HG03103 (cell line): ENCODE results near the gene ZNF750.

Source experiments
- ATAC-seq: cut with Tn5 transposase; IDR thresholded peaks from one replicate; pipeline ENCODE4 v1.9.1; 2021; ENCODE audit warnings: low read depth; ENCODE audit not compliant: unreplicated experiment

Gene ZNF750

DNA sequence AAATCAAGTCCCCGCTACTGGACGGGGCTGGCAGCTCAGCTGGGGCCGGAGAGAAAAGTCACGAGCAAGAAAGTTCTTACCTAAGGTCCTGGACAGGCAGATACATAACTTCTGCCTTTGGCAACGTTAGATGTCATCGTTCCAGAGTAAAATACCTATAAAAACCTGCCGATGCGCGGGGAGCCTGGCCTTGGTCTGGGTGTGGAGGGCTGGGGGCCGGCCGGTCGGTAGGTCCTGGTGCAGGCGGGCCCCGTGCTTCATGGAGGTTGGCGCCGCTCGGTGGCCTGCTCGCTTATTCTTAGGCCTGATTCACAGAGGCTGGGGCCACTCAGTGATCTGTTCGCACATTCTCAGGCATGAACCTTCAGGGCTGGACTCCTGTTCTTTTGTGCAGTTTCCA, 33.7 kb upstream of the ZNF750 start:
- no peak for ATAC-seq

DNA sequence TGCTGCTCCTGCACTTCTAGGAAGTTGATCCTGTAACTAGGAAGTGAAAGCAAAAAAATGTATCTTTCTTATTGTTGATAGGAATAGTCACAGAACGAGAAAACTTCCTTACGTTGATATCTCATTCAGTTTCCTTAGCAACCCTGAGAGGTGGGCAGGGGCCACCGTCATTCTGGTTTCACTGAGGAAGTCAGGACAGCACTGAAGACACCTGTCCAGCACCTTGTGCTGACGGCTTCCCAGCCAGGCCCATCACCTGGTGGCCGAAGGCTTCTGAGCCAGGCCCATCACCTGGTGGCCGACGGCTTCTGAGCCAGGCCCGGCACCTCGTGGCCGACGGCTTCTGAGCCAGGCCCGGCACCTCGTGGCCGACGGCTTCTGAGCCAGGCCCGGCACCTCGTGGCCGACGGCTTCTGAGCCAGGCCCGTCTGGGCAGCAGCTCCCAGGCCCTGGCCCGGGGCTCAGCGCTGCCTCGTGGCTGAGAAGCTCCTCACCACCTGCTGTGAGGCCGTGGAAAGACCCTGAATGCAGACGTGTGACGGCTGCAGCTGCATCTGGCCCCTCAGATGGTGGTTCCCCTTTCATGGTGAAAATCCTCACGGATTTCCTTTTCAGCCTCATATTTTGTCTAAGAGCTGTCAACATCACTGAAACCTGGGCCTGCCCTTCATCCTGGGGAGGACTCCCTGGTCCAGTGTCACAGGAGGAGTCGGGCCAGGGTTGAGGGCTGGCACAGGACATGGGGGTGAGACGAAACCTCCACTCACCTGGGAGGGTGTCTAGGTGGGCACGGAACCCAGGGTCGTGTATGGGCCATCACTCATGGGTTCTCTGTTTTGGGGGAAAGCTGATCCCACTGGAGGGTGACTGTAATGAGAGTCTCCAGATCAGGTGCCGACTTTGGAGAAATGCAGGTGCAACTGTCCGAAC, 33.0 kb upstream of the ZNF750 start:
- no peak for ATAC-seq

DNA sequence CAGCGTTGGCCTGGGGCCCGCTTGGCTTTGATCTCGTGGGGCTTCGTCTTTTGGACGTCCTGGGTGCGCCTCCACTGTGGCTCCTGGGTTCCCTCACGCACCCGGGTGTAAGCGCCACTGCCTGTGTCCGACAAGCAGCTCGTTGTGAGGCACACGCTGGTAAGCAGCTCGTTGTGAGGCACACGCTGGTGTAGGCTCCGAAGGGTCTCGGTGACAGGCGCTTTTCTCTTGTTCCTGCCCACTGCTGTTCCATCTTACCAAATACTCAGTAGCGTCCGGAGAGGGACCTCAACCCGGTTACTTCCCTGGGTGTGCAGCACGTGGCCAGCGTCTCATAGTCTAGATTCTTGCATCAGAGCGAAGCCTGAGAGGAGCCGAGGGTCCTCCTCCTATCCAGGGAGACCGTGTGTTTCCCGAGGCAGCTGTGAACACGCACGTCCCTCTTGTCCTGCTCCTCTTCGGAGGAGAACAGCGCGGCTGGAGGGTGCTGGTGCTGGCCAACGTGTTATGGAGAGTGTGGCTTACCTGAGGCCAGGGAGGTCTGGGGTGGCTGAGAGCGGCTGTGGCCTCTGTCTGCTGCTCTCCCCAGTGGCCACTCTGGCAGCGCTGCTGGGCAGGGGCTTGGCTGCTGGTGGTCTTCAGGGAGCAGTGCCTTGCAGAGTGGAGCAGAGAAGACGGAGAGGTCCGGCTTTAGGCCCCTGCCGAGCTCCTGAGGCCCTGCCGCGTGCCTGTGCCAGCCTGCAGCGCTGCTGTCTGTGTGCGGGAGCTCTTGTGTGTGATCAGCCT, 32.1 kb upstream of the ZNF750 start:
- ATAC-seq: no peak

- peak; percentile 59 for ATAC-seq
These were observed 31.4 kb upstream of the ZNF750 start for GRCh38 chr17:82871056-82871775.

DNA sequence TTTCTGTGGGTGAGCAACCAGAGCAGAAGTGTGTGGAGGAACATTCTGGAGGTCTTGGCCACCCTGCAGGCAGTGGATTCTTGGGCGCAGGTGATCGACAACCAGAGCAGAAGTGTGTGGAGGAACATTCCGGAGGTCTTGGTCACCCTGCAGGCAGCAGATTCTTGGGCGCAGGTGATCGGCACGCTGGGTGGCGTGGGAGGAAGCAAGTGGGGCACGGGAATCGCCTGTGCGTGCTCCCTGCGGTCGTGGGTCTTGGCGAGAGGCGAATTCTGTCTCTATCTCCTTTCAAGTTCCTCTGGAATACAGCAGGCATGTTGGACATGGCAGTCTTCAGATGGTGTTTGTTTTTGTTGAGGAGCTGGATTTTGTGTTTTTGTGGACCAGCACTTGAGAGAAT, 30.7 kb upstream of the ZNF750 start:
- ATAC-seq: no peak

DNA sequence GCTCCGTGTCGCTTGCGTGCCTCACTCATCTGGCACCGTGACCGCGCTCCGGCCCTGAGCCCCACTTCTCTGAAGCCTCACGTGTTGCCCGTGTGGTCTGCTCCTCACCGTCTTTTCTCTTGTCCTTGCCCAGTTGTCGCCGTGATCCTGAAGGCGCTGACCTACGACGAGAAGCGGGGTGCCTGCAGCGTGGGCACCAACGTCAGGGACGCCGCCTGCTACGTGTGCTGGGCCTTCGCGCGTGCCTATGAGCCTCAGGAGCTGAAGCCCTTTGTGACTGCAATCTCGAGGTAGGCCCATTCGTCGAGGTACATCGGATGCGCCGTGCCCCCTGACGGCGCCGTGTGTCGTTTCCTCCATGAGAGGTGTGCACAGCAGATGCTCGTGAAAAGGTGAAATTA, 30.3 kb upstream of the ZNF750 start:
- no peak for ATAC-seq

- ATAC-seq: no peak
These were observed 29.7 kb upstream of the ZNF750 start for GRCh38 chr17:82869536-82869935.

DNA sequence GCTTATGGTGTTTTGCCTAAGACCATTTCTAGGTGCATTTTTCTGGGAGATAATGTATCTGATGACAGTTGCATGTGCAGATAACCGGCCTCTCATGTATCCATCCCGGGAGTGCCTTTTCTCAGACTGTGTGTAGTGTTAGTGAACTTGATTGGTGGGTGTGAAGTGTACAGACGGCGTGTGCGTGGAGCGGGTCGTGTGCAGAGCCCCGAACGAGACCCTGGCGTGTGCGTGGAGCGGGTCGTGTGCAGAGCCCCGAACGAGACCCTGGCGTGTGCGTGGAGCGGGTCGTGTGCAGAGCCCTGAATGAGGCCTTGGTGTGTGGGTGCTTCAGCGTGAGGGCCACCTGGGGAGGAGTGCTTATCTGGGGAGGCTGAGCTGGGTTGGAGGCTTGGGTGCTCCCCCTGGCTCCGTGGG, 28.9 kb upstream of the ZNF750 start:
- ATAC-seq: no peak

DNA sequence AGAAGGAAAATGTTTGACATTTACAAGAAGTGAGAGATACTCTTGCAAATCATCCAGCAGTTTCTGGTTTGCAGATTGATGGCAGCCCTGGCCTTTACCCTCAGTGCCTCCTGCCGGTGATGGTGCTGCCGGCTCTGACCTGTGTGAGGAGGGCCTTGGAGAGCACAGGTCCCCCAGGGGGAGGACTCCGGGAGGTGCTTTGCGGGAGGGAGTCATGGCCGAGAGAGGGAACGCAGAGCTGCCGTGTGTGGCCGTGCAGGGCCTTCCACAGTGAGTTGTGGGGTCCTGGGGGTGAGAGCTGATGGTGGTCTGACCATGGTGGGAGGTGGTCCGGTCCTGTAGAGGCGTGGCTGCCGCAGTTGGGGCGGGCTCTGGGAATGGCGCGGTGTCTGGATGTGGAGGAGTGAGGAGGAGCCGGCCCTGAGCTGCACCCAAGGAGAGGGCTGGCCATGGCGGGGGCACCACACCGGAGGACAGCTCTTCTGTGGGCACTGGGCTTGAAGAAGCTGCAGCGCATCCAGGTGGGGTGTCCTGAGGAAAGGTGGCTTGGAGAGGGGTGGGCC, 28.0 kb upstream of the ZNF750 start:
- no peak for ATAC-seq

DNA sequence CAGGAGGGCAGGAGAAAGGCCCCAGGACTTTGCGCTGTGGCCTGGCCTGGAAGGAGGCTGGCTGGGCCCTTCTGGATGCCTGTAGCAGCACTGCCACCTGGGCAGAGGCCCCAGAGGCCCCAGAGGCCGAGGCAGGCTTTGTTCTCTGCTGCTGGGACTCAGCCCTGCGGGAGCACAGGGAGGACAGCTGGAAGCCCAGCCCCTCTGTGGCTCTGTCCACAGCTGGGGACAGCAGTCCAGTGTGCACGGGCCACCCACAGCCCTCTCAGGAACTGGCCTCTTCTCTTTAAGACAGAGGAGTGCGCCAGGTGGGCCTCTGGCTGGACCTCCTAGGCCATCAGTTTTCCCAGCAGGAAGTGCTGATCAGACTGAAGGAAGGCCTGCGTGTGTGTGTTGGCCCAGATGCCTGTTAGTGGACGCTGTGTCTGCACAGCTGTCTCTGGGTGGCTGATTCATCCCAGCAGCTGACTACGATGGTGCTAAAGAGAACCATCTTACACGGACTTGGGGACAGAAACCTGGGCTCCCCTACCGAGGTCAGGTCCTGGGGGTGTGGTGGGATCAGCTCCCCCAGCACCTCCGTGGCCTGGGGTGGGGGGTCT, 26.9 kb upstream of the ZNF750 start:
- no peak for ATAC-seq

DNA sequence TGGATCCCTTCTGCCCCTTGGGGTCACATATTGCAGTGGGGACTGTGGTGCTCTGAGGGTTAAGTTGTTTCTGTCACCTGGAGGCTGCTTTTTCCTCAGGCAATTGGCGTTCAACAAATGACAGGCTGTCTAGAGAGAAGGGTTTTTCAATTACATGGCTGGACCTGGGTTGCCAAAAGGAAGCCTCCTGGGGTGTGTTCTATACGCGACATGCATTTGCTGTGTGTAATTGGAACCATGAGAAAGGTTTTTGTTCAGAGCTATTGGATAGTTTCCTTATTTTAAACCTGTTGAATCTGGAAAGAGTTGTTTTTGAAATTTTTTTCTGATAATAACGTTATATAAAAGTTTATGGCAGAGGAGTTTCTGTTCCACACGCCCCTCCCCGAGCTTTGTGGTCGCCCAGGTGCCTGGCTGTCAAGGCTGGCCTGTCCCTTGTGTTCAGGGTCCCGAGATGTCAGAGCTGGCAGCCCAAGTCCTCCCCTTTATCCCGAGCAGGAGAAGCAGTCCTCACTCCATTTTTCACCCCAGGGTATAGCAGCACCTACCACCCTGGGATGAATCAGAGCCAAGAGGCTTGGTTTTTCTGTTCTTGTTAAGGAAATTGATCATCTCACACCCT, 26.1 kb upstream of the ZNF750 start:
- ATAC-seq: no peak

GRCh38 chr17:82865274-82865673, 25.5 kb upstream of the ZNF750 start:
- ATAC-seq: no peak

GRCh38 chr17:82864713-82865248, 25.0 kb upstream of the ZNF750 start:
- no peak for ATAC-seq

GRCh38 chr17:82863941-82864712, 24.3 kb upstream of the ZNF750 start:
- peak; percentile 68 for ATAC-seq

GRCh38 chr17:82863383-82863940, 23.6 kb upstream of the ZNF750 start:
- ATAC-seq: no peak

- no peak for ATAC-seq
These were observed 23.0 kb upstream of the ZNF750 start for GRCh38 chr17:82862737-82863382.

DNA sequence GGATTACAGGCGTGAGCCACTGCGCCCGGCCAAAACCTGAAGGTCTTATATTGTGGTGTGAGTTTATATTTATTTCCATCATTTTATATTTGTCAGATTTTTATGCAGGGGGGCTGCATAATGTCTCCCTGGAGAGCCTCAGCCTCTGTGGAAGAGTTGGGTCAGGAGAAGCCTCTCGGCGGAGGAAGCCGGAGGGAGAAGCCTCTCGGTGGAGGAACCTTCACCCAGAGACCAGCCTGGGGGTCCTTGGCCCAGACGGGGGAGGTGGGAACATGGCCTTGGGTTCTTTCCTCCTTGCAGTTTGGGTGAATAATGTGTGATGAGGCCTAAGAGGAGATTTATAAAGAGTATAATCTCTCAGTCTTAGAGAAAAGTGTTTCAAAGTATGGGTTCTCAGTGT, 22.4 kb upstream of the ZNF750 start:
- no peak for ATAC-seq

DNA sequence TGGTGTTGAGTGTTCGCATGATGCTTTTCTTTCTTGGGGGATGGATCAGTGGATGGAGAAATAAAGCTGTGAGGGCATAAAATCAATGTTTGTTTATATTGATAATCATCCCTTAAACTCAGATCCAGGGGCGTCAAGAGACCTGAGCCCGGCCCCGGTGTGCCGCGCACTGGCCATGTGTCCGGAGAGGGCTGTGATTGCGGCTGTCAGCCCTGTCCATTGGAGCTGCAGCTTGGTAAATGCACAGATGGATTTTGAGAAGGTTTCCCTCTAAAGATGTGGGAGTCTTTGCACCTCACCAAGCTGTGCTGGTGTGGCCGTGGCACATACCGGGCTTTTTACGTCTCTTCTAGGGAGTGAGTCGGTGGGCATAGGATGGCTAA, 21.6 kb upstream of the ZNF750 start:
- ATAC-seq: no peak
